Upper lobe of right lung (tissue), 1 donor: ENCODE measurements around the gene FGF6. TPM values are rescaled to one million over a fixed set of nuclear protein-coding genes. Genes with fewer than 3 reads are reported as not detected.

ENCODE experiments used
- ATAC-seq: fragments of 200-7000 bp; cut with Tn5 transposase; one replicate; pipeline ENCODE4 v1.9.1; 2020; ENCODE audit warnings: mild to moderate bottlenecking, moderate library complexity
- DNase-seq: peaks from one replicate; pipeline ENCODE4 v3.0.0-alpha.2; 2020
- H3K27ac ChIP-seq: fragments of 200-600 bp; one replicate; pipeline ENCODE4 v1.8.0; 2022
- H3K27me3 ChIP-seq: fragments of 200-600 bp; one replicate; pipeline ENCODE4 v1.8.0; 2022; ENCODE audit warnings: mild to moderate bottlenecking
- H3K36me3 ChIP-seq: fragments of 200-600 bp; one replicate; pipeline ENCODE4 v1.8.0; 2022
- H3K4me1 ChIP-seq: fragments of 200-600 bp; one replicate; pipeline ENCODE4 v1.8.0; 2022
- H3K4me3 ChIP-seq: fragments of 200-600 bp; one replicate; pipeline ENCODE4 v1.8.0; 2022; ENCODE audit warnings: mild to moderate bottlenecking
- H3K9me3 ChIP-seq: fragments of 200-600 bp; one replicate; pipeline ENCODE4 v1.8.0; 2022
- CTCF ChIP-seq: fragments of 200-600 bp; IDR thresholded peaks from one replicate; pipeline ENCODE4 v1.8.0; 2022; ENCODE audit warnings: antibody characterized with exemption
- intact Hi-C: fragments of 100-400 bp; cut with DNase I; formaldehyde crosslinking; loops from one replicate; pipeline ENCODE4 v1.11.0; 2022
- total RNA-seq: library from RNA; stranded (reverse); fragmentation: NEBNext Ultra II Directional; extraction: Animal tissue kit (Norgen Biotek cat#: 25700); gene quantifications from one replicate; pipeline ENCODE4 v1.2.1, GENCODE V29; 2021
- donor health status: DM: no; HTN: yes; CAD: no; lungs with severe emphysema.

Gene FGF6
- total RNA-seq, 1 donor from 2014 or later: not detected

GRCh38 chr12:4402996-4403395 is 42.6 kb downstream of the FGF6 start:
- TF ChIP-seq CTCF: no peak
- H3K9me3 ChIP-seq: no peaks in the 10 kb centered on the region
- no peaks in the 10 kb centered on the region for H3K27me3 ChIP-seq
- H3K27ac ChIP-seq: no peak overlapping the region
- H3K4me1 ChIP-seq: no peaks in the 10 kb centered on the region
- H3K4me3 ChIP-seq: no peak overlapping the region
- no peaks in the 10 kb centered on the region for H3K36me3 ChIP-seq
- DNase-seq: no peak
- intact Hi-C loops: no loop called here
- no peak for ATAC-seq

DNA sequence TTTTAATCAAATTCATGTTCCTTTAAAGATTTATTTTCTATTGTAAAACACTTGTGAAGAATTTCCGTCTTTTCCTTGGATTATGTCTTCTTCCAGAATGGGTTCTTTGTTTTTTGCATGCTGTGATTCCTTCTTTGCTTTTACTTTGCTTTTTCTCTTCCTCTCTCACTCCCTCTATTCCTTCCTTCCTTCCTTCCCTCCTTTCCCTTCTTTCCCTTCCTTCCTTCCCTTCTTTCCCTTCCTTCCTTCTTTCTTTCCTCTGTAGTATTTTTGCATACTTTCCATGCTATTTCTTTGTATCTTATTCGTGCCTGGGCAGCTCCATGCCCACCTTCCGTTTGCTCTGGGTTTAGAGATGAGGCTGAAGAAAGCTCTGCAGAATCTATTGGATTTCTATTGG is 44.5 kb downstream of the FGF6 start:
- Histone ChIP-seq H3K36me3 (no peaks in the 10 kb centered on the region), H3K4me3 (no peak overlapping the region), H3K4me1 (no peaks in the 10 kb centered on the region), H3K27me3 (peaks cover 2% of the 10 kb centered on the region), H3K27ac (no peak overlapping the region), H3K9me3 (no peaks in the 10 kb centered on the region)
- intact Hi-C loops: no loop called here
- ATAC-seq (no peak), DNase-seq (no peak)
- TF ChIP-seq CTCF: no peak

- intact Hi-C loops: no loop called here
- TF ChIP-seq CTCF: no peak
- no peaks in the 10 kb centered on the region for H3K36me3 ChIP-seq
- H3K4me3 ChIP-seq: no peak overlapping the region
- ATAC-seq: no peak
- H3K27ac ChIP-seq: no peak overlapping the region
- H3K9me3 ChIP-seq: no peaks in the 10 kb centered on the region
- DNase-seq: no peak
- peaks cover 11% of the 10 kb centered on the region for H3K27me3 ChIP-seq
- no peaks in the 10 kb centered on the region for H3K4me1 ChIP-seq
These were observed 49.8 kb downstream of the FGF6 start for GRCh38 chr12:4395818-4396217.

- ATAC-seq (no peak), DNase-seq (no peak)
- no peak for TF ChIP-seq CTCF
- Histone ChIP-seq H3K27ac (no peak overlapping the region), H3K9me3 (no peaks in the 10 kb centered on the region), H3K27me3 (peaks cover 11% of the 10 kb centered on the region), H3K4me3 (no peak overlapping the region), H3K4me1 (no peaks in the 10 kb centered on the region), H3K36me3 (no peaks in the 10 kb centered on the region)
- intact Hi-C loops: no loop called here
These were observed 52.4 kb downstream of the FGF6 start for GRCh38 chr12:4393211-4393610.

DNA sequence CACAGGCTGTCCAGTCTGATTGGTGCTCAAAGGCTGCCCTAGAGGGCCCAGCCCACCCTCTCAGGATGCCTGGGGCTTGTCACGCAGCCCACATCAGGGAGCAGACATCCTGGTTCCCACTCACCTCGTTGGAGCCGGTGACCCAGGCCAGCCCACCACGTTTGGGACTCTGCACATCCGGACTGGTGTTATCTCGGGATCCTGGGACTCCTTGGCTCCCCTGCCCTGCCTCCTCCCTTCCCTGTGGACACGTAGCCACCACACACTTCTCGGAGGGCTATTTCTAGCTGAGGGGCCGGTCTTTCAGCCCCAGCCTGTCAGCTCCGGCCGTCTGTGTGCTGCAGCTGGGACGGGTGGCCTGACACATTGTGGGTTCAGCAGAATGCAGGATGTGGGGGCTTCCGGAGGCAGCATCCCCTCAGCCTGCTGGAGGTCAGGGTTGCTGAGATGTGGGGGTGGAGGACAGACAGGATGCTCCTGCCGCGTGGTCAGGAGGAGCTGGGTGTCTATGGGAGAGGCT is 53.3 kb downstream of the FGF6 start:
- Histone ChIP-seq H3K27me3 (peaks cover 11% of the 10 kb centered on the region), H3K36me3 (no peaks in the 10 kb centered on the region), H3K4me1 (no peaks in the 10 kb centered on the region), H3K4me3 (no peak overlapping the region), H3K27ac (no peak overlapping the region), H3K9me3 (no peaks in the 10 kb centered on the region)
- DNase-seq (no peak), ATAC-seq (peak; percentile 43)
- TF ChIP-seq CTCF: no peak
- intact Hi-C loops: no loop called here

DNA sequence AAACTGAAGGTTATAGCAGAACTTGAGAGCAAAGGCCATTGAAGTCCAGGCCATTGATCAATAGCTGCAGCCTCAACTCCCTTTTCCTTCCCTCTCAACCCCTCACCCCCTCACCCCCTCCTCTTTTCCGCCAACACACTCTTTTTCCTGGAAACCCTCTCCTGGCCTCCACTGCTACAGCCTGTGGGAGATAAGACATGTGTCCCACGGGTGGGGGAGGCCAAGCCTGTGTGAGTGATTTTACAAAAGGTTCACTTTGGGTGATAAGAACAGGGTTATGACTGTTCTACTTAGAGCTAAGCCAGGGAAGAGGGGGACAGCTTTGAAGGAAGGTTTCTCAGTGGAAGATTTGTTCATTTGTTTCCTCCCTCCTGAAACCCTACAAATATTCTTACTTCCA is 57.0 kb downstream of the FGF6 start:
- Histone ChIP-seq H3K4me3 (no peak overlapping the region), H3K4me1 (no peaks in the 10 kb centered on the region), H3K27ac (no peak overlapping the region), H3K27me3 (peaks cover 7% of the 10 kb centered on the region), H3K36me3 (no peaks in the 10 kb centered on the region), H3K9me3 (no peaks in the 10 kb centered on the region)
- no peak for TF ChIP-seq CTCF
- DNase-seq (no peak), ATAC-seq (no peak)
- intact Hi-C loops: no loop called here
